ENCODE measurements around the gene RNF114.
"Not testable (repeated sequence)": the region's sequence is repeated elsewhere in the genome, so short reads cannot be mapped to it uniquely, and the experiment has no call there.

Gene RNF114

GRCh38 chr20:49935746-49936152 is 448 bp upstream of the RNF114 start:
- Mint-ChIP-seq H3K4me3 (peak overlapping the region; percentile 94), H3K9me3 (no peaks in the 10 kb centered on the region), H3K36me3 (peaks cover 10 to 18% of the 10 kb centered on the region in 2 donors), H3K27me3 (no peaks in the 10 kb centered on the region), H3K27ac (peak overlapping the region; percentile 91), H3K4me1 (peaks cover 32 to 56% of the 10 kb centered on the region in 2 donors)
- ATAC-seq (replicated peaks) (peak; percentile 3 to 13), DNase-seq (no peak)

GRCh38 chr20:49937027-49937929 is 1.1 kb downstream of the RNF114 start:
- Mint-ChIP-seq H3K4me3 (peak overlapping the region; percentile 94), H3K4me1 (peaks cover 40 to 65% of the 10 kb centered on the region in 2 donors), H3K27ac (peak overlapping the region; percentile 94), H3K9me3 (no peaks in the 10 kb centered on the region), H3K27me3 (no peaks in the 10 kb centered on the region), H3K36me3 (peaks cover 15 to 27% of the 10 kb centered on the region in 2 donors)
- ATAC-seq (replicated peaks) (peak in 1 of 2 donors; percentile 42), DNase-seq (no peak)

- no peak for DNase-seq
- no peak for ATAC-seq (replicated peaks)
- Mint-ChIP-seq H3K4me1 (peaks cover 40 to 65% of the 10 kb centered on the region in 2 donors), H3K9me3 (no peaks in the 10 kb centered on the region), H3K4me3 (peak overlapping the region; percentile 65 to 70), H3K27me3 (no peaks in the 10 kb centered on the region), H3K27ac (peak overlapping the region; percentile 37), H3K36me3 (peaks cover 15 to 33% of the 10 kb centered on the region in 2 donors)
Observed at GRCh38 chr20:49938173-49939163, 2.3 kb downstream of the RNF114 start.

- Mint-ChIP-seq H3K27ac (peak overlapping the region; percentile 57), H3K4me3 (no peak overlapping the region), H3K9me3 (no peaks in the 10 kb centered on the region), H3K36me3 (peaks cover 22 to 44% of the 10 kb centered on the region in 2 donors), H3K4me1 (peaks cover 31 to 53% of the 10 kb centered on the region in 2 donors), H3K27me3 (no peaks in the 10 kb centered on the region)
- no peak for ATAC-seq (replicated peaks)
- no peak for DNase-seq
Observed at GRCh38 chr20:49941456-49941855, 5.3 kb downstream of the RNF114 start.

- DNase-seq, result no peak
- peaks cover 28 to 53% of the 10 kb centered on the region in 2 donors for H3K36me3 Mint-ChIP-seq
Observed at GRCh38 chr20:49942303-49942702, 6.1 kb downstream of the RNF114 start.

GRCh38 chr20:49942942-49943341 is 6.7 kb downstream of the RNF114 start:
- Mint-ChIP-seq H3K4me1 (peaks cover 21 to 40% of the 10 kb centered on the region in 2 donors), H3K9me3 (no peaks in the 10 kb centered on the region), H3K27ac (no peak overlapping the region), H3K4me3 (no peak overlapping the region), H3K27me3 (no peaks in the 10 kb centered on the region), H3K36me3 (peaks cover 31 to 59% of the 10 kb centered on the region in 2 donors)
- ATAC-seq (replicated peaks), result no peak
- DNase-seq, result no peak

More at GRCh38 chr20:49942303-49942702, 6.1 kb downstream of the RNF114 start:
- no peak overlapping the region for H3K27ac Mint-ChIP-seq
- H3K27me3 Mint-ChIP-seq, result no peaks in the 10 kb centered on the region
- no peak for ATAC-seq (replicated peaks)
- no peaks in the 10 kb centered on the region for H3K9me3 Mint-ChIP-seq
- H3K4me1 Mint-ChIP-seq, result peaks cover 26 to 46% of the 10 kb centered on the region in 2 donors
- no peak overlapping the region for H3K4me3 Mint-ChIP-seq

- ATAC-seq (replicated peaks) (no peak), DNase-seq (no peak)
- peaks cover 11 to 16% of the 10 kb centered on the region in 2 donors for H3K4me1 Mint-ChIP-seq
- no peaks in the 10 kb centered on the region for H3K9me3 Mint-ChIP-seq
- no peak overlapping the region for H3K4me3 Mint-ChIP-seq
- H3K27ac Mint-ChIP-seq, result no peak overlapping the region
- peaks cover 35 to 58% of the 10 kb centered on the region in 2 donors for H3K36me3 Mint-ChIP-seq
- no peaks in the 10 kb centered on the region for H3K27me3 Mint-ChIP-seq
Observed at GRCh38 chr20:49945306-49945700, 9.1 kb downstream of the RNF114 start.

GRCh38 chr20:49945701-49946477 is 9.7 kb downstream of the RNF114 start:
- ATAC-seq (replicated peaks), result no peak
- no peaks in the 10 kb centered on the region for H3K9me3 Mint-ChIP-seq
- DNase-seq, result no peak
- H3K4me1 Mint-ChIP-seq, result peaks cover 10 to 12% of the 10 kb centered on the region in 2 donors
- H3K4me3 Mint-ChIP-seq, result no peak overlapping the region
- H3K36me3 Mint-ChIP-seq, result peaks cover 36 to 57% of the 10 kb centered on the region in 2 donors
- no peak overlapping the region for H3K27ac Mint-ChIP-seq
- H3K27me3 Mint-ChIP-seq, result no peaks in the 10 kb centered on the region

GRCh38 chr20:49948178-49948577 is 12.0 kb downstream of the RNF114 start:
- no peak overlapping the region for H3K27ac Mint-ChIP-seq
- H3K36me3 Mint-ChIP-seq, result peaks cover 42 to 61% of the 10 kb centered on the region in 2 donors
- DNase-seq (no peak), ATAC-seq (replicated peaks) (no peak)
- no peaks in the 10 kb centered on the region for H3K9me3 Mint-ChIP-seq
- peaks cover 3 to 5% of the 10 kb centered on the region in 2 donors for H3K4me1 Mint-ChIP-seq
- H3K27me3 Mint-ChIP-seq, result no peaks in the 10 kb centered on the region
- H3K4me3 Mint-ChIP-seq, result no peak overlapping the region

GRCh38 chr20:49948809-49949507 is 12.8 kb downstream of the RNF114 start:
- H3K4me1 Mint-ChIP-seq, result peaks cover 3 to 5% of the 10 kb centered on the region in 2 donors
- H3K27me3 Mint-ChIP-seq, result no peaks in the 10 kb centered on the region
- no peak for DNase-seq
- H3K27ac Mint-ChIP-seq, result no peak overlapping the region
- no peak for ATAC-seq (replicated peaks)
- no peaks in the 10 kb centered on the region for H3K9me3 Mint-ChIP-seq
- peaks cover 42 to 61% of the 10 kb centered on the region in 2 donors for H3K36me3 Mint-ChIP-seq
- no peak overlapping the region for H3K4me3 Mint-ChIP-seq

GRCh38 chr20:49951151-49951550 is 15.0 kb downstream of the RNF114 start:
- no peak overlapping the region for H3K27ac Mint-ChIP-seq
- DNase-seq, result no peak
- peaks cover 47 to 63% of the 10 kb centered on the region in 2 donors for H3K36me3 Mint-ChIP-seq
- no peak overlapping the region for H3K4me3 Mint-ChIP-seq
- H3K27me3 Mint-ChIP-seq, result no peaks in the 10 kb centered on the region
- H3K4me1 Mint-ChIP-seq, result peaks cover 0 to 3% of the 10 kb centered on the region in 2 donors
- no peak for ATAC-seq (replicated peaks)
- H3K9me3 Mint-ChIP-seq, result no peaks in the 10 kb centered on the region

- ATAC-seq (replicated peaks) (no peak), DNase-seq (no peak)
- H3K9me3 Mint-ChIP-seq, result no peaks in the 10 kb centered on the region
- no peak overlapping the region for H3K4me3 Mint-ChIP-seq
- H3K27me3 Mint-ChIP-seq, result no peaks in the 10 kb centered on the region
- peaks cover 13 to 25% of the 10 kb centered on the region in 2 donors for H3K4me1 Mint-ChIP-seq
- H3K27ac Mint-ChIP-seq, result no peak overlapping the region
- peaks cover 47 to 64% of the 10 kb centered on the region in 2 donors for H3K36me3 Mint-ChIP-seq
Observed at GRCh38 chr20:49955167-49955566, 19.0 kb downstream of the RNF114 start.

GRCh38 chr20:49955830-49956396 is 19.7 kb downstream of the RNF114 start:
- not testable (repeated sequence) for DNase-seq; H3K9me3 Mint-ChIP-seq; ATAC-seq (replicated peaks); H3K27me3 Mint-ChIP-seq; H3K4me3 Mint-ChIP-seq; H3K27ac Mint-ChIP-seq
- Mint-ChIP-seq H3K4me1 (peaks cover 13 to 25% of the 10 kb centered on the region in 2 donors), H3K36me3 (peaks cover 45 to 61% of the 10 kb centered on the region in 2 donors)

Measured in stimulated activated naive B cell treated with anti-CD40 and anti-IgM and Interleukin-4, amounts not matched to agents 10 μg/mL and 1 μg/mL and 100 μg/mL, for 72 hours (primary cell).